Measurements from ENCODE around the gene ZFR2.
A peak's percentile ranks its signal among the peaks of the same experiment; 100 is the strongest.

Gene ZFR2

DNA sequence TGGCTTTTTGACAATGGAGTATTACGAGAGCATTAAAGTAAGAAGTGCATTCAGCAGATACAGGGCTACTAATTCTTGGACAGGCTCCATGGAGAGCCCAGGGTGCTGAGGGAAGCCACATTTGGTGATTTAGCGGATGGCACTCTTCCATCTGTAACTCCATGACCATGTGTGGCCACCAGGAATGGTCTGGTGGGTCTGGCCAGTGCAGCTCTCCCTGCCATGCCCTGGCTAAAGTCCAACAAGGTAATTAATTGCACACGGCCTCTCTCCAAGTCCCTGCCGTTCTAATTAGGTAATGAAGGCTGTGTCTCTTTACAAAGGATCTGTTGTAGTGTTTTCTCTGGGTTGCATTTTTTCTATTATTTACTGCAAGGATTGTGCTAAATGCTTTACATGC, 4.3 kb upstream of the ZFR2 start:
- DNase-seq = no peak
- Histone ChIP-seq H2AK5ac (ENCODE audit: low read length, severe bottlenecking) (no peak overlapping the region), H3K4ac (ENCODE audit: low read depth in 1 of 2, low read length in 2 of 2) (no peak overlapping the region), H3K4me1 (ENCODE audit: control insufficient read depth, insufficient read depth, low read depth, low read length) (peaks cover 5% of the 10 kb centered on the region), H3K27ac (ENCODE audit: low read length, poor library complexity, severe bottlenecking) (no peak overlapping the region), H4K8ac (ENCODE audit: low read length) (no peak overlapping the region), H2BK12ac (ENCODE audit: low read length in 2 of 2) (no peak overlapping the region), H2BK5ac (ENCODE audit: low read depth, low read length, poor library complexity, severe bottlenecking) (no peak overlapping the region), H3K36me3 (ENCODE audit: control insufficient read depth in 1 of 2, insufficient read depth in 2 of 2, low read depth in 1 of 2, low read length in 2 of 2) (no peaks in the 10 kb centered on the region), H3K9me3 (ENCODE audit: control insufficient read depth, low read length) (peaks cover 3% of the 10 kb centered on the region), H3K9ac (ENCODE audit: low read length) (no peak overlapping the region), H3K27me3 (ENCODE audit: control insufficient read depth in 1 of 2, insufficient read depth in 1 of 2, low read length in 2 of 2) (peaks cover 21 to 31% of the 10 kb centered on the region in 2 experiments), H2BK15ac (ENCODE audit: low read depth, poor library complexity, severe bottlenecking) (no peak overlapping the region), H3K23ac (ENCODE audit: low read length in 2 of 2) (no peak overlapping the region), H3K4me3 (ENCODE audit: insufficient read depth in 1 of 2, low read depth in 1 of 2, low read length in 2 of 2) (no peak overlapping the region), H2AFZ (ENCODE audit: low read depth, low read length) (no peak overlapping the region), H3K18ac (ENCODE audit: low read depth in 1 of 2, low read length in 2 of 2) (no peak overlapping the region), H2BK120ac (ENCODE audit: low read depth, low read length) (no peak overlapping the region), H3K79me1 (replicated peaks; ENCODE audit: low read length, poor library complexity, severe bottlenecking) (no peaks in the 10 kb centered on the region), H3K4me2 (ENCODE audit: low read length, poor library complexity, severe bottlenecking) (no peak overlapping the region), H4K91ac (ENCODE audit: low read length) (no peak overlapping the region), H3K14ac (ENCODE audit: low read length in 2 of 2) (no peak overlapping the region)
- 90% methylated on average over 4 of the region's 4 CpGs for WGBS

DNA sequence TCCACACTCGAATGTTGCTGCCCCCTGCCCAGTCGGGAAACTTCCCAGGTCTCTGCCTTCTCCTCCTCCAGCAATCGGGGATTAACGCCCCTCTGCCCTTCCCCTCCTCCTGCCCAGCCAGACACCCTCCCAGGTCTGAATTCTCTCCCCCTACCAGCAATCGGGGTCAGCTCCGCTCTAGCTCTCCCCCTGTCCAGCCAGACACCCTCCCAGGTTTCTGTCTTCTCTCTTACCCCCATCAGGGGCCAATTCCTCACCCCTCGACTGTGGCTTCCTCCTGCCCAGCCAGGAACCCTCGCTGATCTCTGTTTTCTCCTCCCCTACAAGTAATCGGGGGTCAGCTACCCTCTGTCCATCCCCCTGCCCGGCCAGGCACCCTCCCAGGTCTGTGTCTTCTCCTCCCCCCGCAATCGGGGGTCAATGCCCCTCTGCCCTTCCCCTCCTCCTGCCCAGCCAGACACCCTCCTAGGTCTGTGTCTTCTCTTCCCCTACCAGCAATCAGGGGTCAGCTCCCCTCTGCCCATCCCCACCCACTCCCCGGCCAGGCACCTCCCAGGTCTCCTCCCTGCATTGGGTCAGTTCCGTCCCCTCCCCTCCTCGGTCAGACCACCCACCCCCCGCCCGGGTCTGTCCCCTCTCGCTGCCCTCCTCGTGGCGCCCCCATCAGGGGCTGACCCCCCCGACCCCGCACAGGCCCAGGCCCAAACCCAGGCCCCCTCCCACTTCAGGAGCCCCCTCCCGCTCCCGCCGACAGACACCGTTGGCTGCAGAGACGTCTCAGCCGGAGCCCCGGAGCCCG, 668 bp downstream of the ZFR2 start:
- no peak overlapping the region for H3K4me3 ChIP-seq (ENCODE audit: insufficient read depth in 1 of 2, low read depth in 1 of 2, low read length in 2 of 2)
- H3K23ac ChIP-seq (ENCODE audit: low read length in 2 of 2) = no peak overlapping the region
- peaks cover 5% of the 10 kb centered on the region for H3K4me1 ChIP-seq (ENCODE audit: control insufficient read depth, insufficient read depth, low read depth, low read length)
- H3K4me2 ChIP-seq (ENCODE audit: low read length, poor library complexity, severe bottlenecking) = no peak overlapping the region
- H3K4ac ChIP-seq (ENCODE audit: low read depth in 1 of 2, low read length in 2 of 2) = no peak overlapping the region
- H3K18ac ChIP-seq (ENCODE audit: low read depth in 1 of 2, low read length in 2 of 2) = no peak overlapping the region
- no peak overlapping the region for H2AFZ ChIP-seq (ENCODE audit: low read depth, low read length)
- H4K8ac ChIP-seq (ENCODE audit: low read length) = no peak overlapping the region
- H3K14ac ChIP-seq (ENCODE audit: low read length in 2 of 2) = no peak overlapping the region
- H2BK15ac ChIP-seq (ENCODE audit: low read depth, poor library complexity, severe bottlenecking) = no peak overlapping the region
- WGBS = 21% methylated on average over 23 of the region's 30 CpGs
- no peak overlapping the region for H2BK120ac ChIP-seq (ENCODE audit: low read depth, low read length)
- H3K79me1 ChIP-seq (replicated peaks; ENCODE audit: low read length, poor library complexity, severe bottlenecking) = no peaks in the 10 kb centered on the region
- H4K91ac ChIP-seq (ENCODE audit: low read length) = peak overlapping the region; percentile 12
- H3K9me3 ChIP-seq (ENCODE audit: control insufficient read depth, low read length) = peaks cover 3% of the 10 kb centered on the region
- H3K27me3 ChIP-seq (ENCODE audit: control insufficient read depth in 1 of 2, insufficient read depth in 1 of 2, low read length in 2 of 2) = peaks cover 63 to 71% of the 10 kb centered on the region in 2 experiments
- no peak for DNase-seq
- H2AK5ac ChIP-seq (ENCODE audit: low read length, severe bottlenecking) = no peak overlapping the region
- H3K27ac ChIP-seq (ENCODE audit: low read length, poor library complexity, severe bottlenecking) = no peak overlapping the region
- no peaks in the 10 kb centered on the region for H3K36me3 ChIP-seq (ENCODE audit: control insufficient read depth in 1 of 2, insufficient read depth in 2 of 2, low read depth in 1 of 2, low read length in 2 of 2)
- H2BK12ac ChIP-seq (ENCODE audit: low read length in 2 of 2) = no peak overlapping the region
- H2BK5ac ChIP-seq (ENCODE audit: low read depth, low read length, poor library complexity, severe bottlenecking) = no peak overlapping the region
- no peak overlapping the region for H3K9ac ChIP-seq (ENCODE audit: low read length)

DNA sequence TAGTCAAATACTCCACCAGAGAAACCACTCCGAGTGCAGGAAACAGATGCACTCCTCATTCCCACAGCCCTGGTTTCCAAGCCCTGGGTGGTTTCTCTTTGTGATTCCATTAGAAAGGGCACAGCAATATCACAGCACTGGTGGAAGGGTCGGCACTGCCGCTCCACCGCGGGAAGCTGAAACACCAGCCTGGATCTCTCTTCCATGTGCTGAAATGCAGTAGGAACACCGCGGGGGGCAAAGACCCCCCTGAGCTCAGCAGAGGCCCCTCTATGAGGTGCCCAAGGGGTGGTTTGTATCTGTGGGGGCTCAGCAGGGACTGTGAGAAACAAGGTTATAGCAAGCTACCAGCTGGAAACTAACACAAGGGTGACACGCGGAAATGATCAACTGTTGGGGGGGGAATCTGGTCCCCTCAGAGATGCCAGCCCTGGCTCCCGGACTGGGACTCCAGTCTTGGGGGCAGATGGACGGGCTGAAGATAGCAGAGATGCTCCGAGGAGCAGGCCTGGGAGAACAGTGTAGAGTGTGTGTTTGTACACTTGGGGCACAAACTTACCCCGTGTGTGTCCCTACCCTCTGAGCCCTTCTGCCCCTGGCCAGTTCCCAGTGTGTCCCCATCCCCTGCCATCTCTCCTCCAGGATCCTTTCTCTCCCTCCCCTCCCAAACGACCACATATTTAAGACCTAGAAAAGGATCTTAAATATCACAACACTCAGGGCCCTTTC, 1.8 kb downstream of the ZFR2 start:
- no peak overlapping the region for H4K8ac ChIP-seq (ENCODE audit: low read length)
- no peak overlapping the region for H2BK15ac ChIP-seq (ENCODE audit: low read depth, poor library complexity, severe bottlenecking)
- no peak overlapping the region for H3K14ac ChIP-seq (ENCODE audit: low read length in 2 of 2)
- no peak overlapping the region for H3K23ac ChIP-seq (ENCODE audit: low read length in 2 of 2)
- peaks cover 3% of the 10 kb centered on the region for H3K9me3 ChIP-seq (ENCODE audit: control insufficient read depth, low read length)
- no peak overlapping the region for H3K4ac ChIP-seq (ENCODE audit: low read depth in 1 of 2, low read length in 2 of 2)
- no peak overlapping the region for H2BK12ac ChIP-seq (ENCODE audit: low read length in 2 of 2)
- no peak overlapping the region for H3K18ac ChIP-seq (ENCODE audit: low read depth in 1 of 2, low read length in 2 of 2)
- DNase-seq = no peak
- H3K4me3 ChIP-seq (ENCODE audit: insufficient read depth in 1 of 2, low read depth in 1 of 2, low read length in 2 of 2) = no peak overlapping the region
- no peak overlapping the region for H4K91ac ChIP-seq (ENCODE audit: low read length)
- no peak overlapping the region for H2BK5ac ChIP-seq (ENCODE audit: low read depth, low read length, poor library complexity, severe bottlenecking)
- WGBS = 82% methylated on average over 13 of the region's 14 CpGs
- no peaks in the 10 kb centered on the region for H3K36me3 ChIP-seq (ENCODE audit: control insufficient read depth in 1 of 2, insufficient read depth in 2 of 2, low read depth in 1 of 2, low read length in 2 of 2)
- no peak overlapping the region for H2AK5ac ChIP-seq (ENCODE audit: low read length, severe bottlenecking)
- no peak overlapping the region for H3K4me2 ChIP-seq (ENCODE audit: low read length, poor library complexity, severe bottlenecking)
- no peak overlapping the region for H3K9ac ChIP-seq (ENCODE audit: low read length)
- no peak overlapping the region for H2AFZ ChIP-seq (ENCODE audit: low read depth, low read length)
- peaks cover 5% of the 10 kb centered on the region for H3K4me1 ChIP-seq (ENCODE audit: control insufficient read depth, insufficient read depth, low read depth, low read length)
- H3K79me1 ChIP-seq (replicated peaks; ENCODE audit: low read length, poor library complexity, severe bottlenecking) = no peaks in the 10 kb centered on the region
- peaks cover 71 to 81% of the 10 kb centered on the region in 2 experiments for H3K27me3 ChIP-seq (ENCODE audit: control insufficient read depth in 1 of 2, insufficient read depth in 1 of 2, low read length in 2 of 2)
- no peak overlapping the region for H2BK120ac ChIP-seq (ENCODE audit: low read depth, low read length)
- H3K27ac ChIP-seq (ENCODE audit: low read length, poor library complexity, severe bottlenecking) = no peak overlapping the region

DNA sequence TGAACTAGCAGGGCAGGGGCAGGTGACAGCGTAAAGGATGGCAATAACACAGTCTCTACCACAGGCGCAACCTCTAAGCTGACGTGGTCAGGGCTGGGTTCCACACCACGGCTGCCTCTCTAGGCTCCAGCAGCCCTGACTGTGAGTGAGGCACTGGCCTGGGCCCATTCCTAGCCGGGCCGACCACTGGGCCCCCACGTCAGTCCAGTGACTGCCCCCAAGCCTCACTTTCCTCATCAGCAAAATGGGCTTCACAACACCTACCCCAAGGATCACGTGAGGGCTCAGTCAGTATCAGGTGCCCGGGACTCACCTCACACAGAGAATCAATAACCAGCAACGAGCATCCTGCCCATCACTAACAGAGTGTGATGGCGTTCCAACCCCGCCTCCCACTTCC, 5.2 kb downstream of the ZFR2 start:
- H3K9me3 ChIP-seq (ENCODE audit: control insufficient read depth, low read length) = no peaks in the 10 kb centered on the region
- H3K18ac ChIP-seq (ENCODE audit: low read depth in 1 of 2, low read length in 2 of 2) = no peak overlapping the region
- H3K27me3 ChIP-seq (ENCODE audit: control insufficient read depth in 1 of 2, insufficient read depth in 1 of 2, low read length in 2 of 2) = peaks cover 69 to 83% of the 10 kb centered on the region in 2 experiments
- H3K4me1 ChIP-seq (ENCODE audit: control insufficient read depth, insufficient read depth, low read depth, low read length) = peaks cover under 1% of the 10 kb centered on the region
- no peak overlapping the region for H3K4ac ChIP-seq (ENCODE audit: low read depth in 1 of 2, low read length in 2 of 2)
- H4K91ac ChIP-seq (ENCODE audit: low read length) = peak overlapping the region; percentile 65
- no peak overlapping the region for H3K27ac ChIP-seq (ENCODE audit: low read length, poor library complexity, severe bottlenecking)
- H2BK12ac ChIP-seq (ENCODE audit: low read length in 2 of 2) = no peak overlapping the region
- H3K36me3 ChIP-seq (ENCODE audit: control insufficient read depth in 1 of 2, insufficient read depth in 2 of 2, low read depth in 1 of 2, low read length in 2 of 2) = no peaks in the 10 kb centered on the region
- no peak overlapping the region for H3K4me2 ChIP-seq (ENCODE audit: low read length, poor library complexity, severe bottlenecking)
- no peak overlapping the region for H3K14ac ChIP-seq (ENCODE audit: low read length in 2 of 2)
- no peak overlapping the region for H3K4me3 ChIP-seq (ENCODE audit: insufficient read depth in 1 of 2, low read depth in 1 of 2, low read length in 2 of 2)
- no peak for DNase-seq
- 88% methylated on average over 9 of the region's 12 CpGs for WGBS
- H3K9ac ChIP-seq (ENCODE audit: low read length) = no peak overlapping the region
- no peak overlapping the region for H2AFZ ChIP-seq (ENCODE audit: low read depth, low read length)
- no peaks in the 10 kb centered on the region for H3K79me1 ChIP-seq (replicated peaks; ENCODE audit: low read length, poor library complexity, severe bottlenecking)
- no peak overlapping the region for H2BK120ac ChIP-seq (ENCODE audit: low read depth, low read length)
- no peak overlapping the region for H3K23ac ChIP-seq (ENCODE audit: low read length in 2 of 2)
- no peak overlapping the region for H2BK5ac ChIP-seq (ENCODE audit: low read depth, low read length, poor library complexity, severe bottlenecking)
- no peak overlapping the region for H4K8ac ChIP-seq (ENCODE audit: low read length)
- no peak overlapping the region for H2BK15ac ChIP-seq (ENCODE audit: low read depth, poor library complexity, severe bottlenecking)
- no peak overlapping the region for H2AK5ac ChIP-seq (ENCODE audit: low read length, severe bottlenecking)

Measured in mesenchymal stem cell (in vitro differentiated cells and primary cell).